HG02884 (cell line): ENCODE results near the gene AMIGO2.
"Not testable (repeated sequence)": the region's sequence is repeated elsewhere in the genome, so short reads cannot be mapped to it uniquely, and the experiment has no call there.

Experiments
- ATAC-seq: cut with Tn5 transposase; IDR thresholded peaks from one replicate; pipeline ENCODE4 v1.9.1; 2021; ENCODE audit warnings: mild to moderate bottlenecking, moderate library complexity; ENCODE audit not compliant: unreplicated experiment

AMIGO2 gene, protein sequence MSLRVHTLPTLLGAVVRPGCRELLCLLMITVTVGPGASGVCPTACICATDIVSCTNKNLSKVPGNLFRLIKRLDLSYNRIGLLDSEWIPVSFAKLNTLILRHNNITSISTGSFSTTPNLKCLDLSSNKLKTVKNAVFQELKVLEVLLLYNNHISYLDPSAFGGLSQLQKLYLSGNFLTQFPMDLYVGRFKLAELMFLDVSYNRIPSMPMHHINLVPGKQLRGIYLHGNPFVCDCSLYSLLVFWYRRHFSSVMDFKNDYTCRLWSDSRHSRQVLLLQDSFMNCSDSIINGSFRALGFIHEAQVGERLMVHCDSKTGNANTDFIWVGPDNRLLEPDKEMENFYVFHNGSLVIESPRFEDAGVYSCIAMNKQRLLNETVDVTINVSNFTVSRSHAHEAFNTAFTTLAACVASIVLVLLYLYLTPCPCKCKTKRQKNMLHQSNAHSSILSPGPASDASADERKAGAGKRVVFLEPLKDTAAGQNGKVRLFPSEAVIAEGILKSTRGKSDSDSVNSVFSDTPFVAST

DNA sequence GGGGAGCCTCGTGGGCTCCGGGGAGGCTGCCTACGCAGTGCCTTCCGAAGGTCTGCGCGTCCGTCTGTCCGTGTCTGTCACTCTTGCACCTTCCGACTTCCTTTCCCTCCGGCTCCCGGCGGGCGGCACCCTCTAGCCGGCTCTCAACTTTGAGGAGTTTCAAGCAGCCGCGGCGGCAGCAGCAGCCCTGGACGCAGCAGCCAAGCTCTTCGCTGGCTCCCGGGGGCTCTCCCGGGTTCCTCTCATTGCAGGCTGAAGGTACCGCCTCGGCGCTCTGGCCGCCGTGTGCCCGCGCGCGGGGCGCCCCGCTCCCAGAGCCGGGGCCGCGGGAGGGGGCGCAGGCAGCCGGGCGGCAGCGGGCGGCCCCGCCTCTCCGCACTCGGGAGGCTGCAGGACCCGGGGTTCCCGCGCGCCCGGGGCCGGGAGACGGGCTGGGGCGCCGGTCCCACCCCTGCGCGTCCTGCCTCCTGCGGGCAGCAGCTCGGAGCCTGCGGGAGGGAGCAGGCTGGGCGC lies at the start of gene AMIGO2, which contains the start of gene PCED1B:
Gene AMIGO2 (minus strand): TSS at position 492 of the 513 bp plus-strand sequence. CDS start 957 bp downstream, outside the sequence.
Gene PCED1B (plus strand): TSS at position 154 of the 513 bp plus-strand sequence. CDS start 155,443 bp downstream, outside the sequence.
- ATAC-seq, result peak; percentile 78

DNA sequence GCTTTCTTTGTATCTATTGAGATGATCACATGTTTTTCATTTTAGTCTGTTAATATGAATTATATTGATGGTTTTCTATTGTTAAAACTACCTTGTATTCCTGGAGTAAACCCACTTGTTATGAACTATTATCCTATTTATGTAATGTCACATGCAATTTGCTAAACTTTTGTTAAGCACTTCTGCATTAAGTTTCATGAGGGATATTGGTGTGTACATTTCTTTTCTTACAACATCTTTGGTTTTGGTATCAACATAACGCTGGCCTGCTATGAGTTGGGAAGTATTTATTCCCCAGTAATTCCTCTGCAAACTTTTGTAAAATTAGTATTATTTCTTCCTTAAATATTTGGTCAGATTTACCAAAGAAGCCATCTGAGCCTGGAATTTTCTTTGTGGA lies 46.5 kb upstream of the AMIGO2 start:
- ATAC-seq, result no peak

DNA sequence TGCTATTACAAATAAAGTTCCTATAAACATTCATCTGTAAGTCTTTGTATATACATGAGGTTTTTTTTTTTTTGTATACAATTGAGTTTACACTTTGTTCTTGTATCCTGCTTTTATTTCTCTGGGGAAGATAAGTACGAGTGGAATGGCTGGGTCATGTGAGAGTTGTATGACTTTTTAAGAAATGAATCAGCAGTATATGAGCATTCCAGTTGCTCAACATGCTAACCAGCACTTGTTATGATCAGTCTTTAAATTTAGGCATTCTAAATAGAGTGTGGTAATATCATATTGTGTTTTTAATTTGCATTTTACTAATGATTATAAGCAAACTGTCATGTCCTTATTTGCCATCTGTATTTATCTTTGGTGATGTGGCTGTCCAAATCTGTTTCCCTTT lies 44.7 kb upstream of the AMIGO2 start:
- ATAC-seq, result no peak

DNA sequence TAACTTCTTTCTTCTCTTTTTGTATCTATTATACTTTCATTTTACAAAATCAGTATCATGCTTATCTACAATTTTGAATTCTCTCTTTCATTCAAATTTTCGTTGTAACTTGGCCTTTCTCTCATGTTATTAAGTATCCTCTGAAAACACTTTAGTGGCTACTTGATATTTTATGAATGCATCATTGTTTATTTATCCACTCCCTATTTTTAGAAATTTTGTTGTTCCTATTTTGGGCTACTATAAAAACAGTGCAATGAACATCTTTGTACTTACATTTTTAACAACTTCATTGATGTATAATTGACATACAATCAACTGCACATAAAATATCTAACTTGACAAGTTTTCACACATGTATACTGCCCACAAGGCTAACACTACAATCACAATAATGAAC lies 44.0 kb upstream of the AMIGO2 start:
- ATAC-seq, result no peak

DNA sequence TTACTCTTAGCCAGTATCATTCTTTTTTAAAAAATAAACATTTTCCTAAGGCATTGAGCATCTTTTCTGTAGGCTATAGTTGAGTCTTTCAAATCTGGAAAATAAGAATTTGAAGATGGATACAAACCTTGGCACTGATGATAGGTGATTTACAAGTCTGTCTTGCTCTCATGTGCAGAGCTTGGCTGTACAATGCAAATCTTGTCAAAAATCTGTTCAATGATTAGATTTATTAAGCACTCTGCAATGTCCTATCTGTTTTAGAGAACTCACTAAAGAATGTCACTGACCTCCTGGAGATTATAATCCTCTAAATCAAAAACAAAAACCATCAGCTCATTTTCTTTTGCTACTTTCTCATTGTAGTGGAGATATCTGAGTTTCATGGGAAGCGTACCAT lies 42.8 kb upstream of the AMIGO2 start:
- ATAC-seq, result no peak

DNA sequence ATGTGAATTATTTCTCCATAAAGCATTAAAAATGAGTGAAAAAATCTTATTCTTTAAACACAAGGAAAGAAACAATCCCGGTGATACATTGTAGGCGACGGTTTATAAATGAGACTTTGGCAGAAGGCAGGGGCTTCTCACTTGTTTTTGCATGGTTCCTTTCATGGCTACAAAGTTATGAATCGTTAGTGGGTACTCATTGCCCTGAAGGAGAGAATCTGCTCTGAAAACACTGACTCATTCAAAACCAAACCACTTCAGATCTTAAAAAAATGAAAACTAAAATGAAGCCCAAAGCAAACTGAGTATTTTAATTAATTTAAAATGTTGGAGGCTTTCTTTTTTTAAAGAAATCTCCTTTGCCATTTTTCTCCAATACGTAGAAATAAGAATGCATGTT lies 41.4 kb upstream of the AMIGO2 start:
- no peak for ATAC-seq

DNA sequence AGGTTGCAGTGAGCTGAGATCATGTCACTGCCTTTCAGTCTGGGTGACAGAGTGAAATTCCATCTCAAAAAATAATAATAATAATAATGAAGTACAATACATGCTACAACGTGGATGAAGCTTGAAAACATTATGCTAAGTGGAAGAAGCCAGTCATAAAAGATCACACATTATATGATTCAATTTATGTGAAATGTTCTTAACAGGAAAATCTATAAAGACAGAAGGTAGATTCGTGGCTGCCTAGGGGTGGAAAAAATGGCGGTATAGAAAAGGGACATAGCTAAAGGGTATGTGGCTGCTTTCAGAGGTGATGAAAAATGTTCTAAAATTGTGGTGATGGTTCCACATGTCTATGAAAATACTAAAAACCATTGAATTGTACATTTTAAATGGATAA lies 41.0 kb upstream of the AMIGO2 start:
- ATAC-seq, result no peak

DNA sequence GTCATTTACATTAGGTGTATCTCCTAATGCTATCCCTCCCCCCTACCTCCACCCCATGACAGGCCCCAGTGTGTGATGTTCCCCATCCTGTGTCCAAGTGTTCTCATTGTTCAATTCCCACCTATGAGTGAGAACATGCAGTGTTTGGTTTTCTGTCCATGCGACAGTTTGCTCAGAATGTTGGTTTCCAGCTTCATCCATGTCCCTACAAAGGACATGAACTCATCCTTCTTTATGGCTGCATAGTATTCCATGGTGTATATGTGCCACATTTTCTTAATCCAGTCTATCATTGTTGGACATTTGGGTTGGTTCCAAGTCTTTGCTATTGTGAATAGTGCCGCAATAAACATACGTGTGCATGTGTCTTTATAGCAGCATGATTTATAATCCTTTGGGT lies 37.5 kb upstream of the AMIGO2 start:
- not testable (repeated sequence) for ATAC-seq

DNA sequence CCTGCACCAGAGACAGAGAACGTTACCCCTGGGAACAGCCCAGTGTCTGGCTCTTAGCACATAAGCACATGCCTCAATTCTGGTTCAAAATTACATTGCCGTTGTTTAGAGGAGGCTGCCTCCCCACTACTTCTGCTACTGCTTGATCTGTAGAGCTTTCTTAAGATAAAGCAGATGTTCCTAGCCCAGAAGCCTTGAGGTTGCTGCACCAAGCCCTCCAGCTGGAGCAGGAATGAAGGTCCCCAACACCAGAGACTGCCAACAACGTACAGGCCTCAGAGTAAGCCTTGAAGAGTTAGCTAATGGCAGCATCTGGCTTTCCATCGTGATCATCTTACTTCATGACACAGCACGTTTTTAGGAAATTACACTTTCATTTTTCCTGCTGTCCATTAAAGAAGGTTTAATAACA lies 34.7 kb upstream of the AMIGO2 start:
- no peak for ATAC-seq

DNA sequence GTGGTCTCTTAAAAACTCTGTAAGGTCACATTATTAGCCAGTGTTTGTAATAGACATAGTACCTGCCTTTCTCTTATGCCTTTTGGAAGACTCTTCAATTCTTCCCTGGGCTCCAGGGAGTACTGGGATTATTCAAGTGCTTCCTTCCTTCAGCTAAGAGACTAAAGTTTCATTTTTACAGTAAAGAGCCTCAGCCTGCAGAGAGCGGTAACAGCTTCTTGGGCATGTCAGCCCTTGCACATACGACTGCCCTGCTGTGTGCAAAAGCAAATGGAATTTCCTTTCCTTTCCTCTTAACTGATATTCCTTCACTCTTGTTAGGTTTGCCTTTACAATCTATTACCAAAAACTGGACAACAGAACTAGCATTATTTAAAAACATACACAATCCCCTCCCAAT lies 32.9 kb upstream of the AMIGO2 start:
- ATAC-seq, result no peak

DNA sequence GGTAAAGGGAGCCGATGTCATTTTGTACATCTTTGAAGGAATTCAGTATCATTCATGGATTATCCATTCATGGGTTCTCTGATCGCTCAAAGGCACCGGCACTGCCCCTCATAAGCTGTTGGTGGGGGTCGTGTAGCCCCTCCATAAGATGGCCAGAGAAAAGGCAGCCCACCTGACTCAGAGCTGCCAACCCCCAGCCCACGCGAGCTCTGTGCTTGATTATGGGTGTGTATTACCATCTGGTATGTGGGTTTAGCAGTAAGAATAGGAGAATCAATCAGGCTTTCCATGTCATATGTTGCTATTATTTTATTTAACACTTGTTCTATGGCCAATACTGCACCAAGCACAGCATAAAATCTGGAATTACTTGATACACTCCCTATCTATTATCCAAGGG lies 32.1 kb upstream of the AMIGO2 start:
- no peak for ATAC-seq

DNA sequence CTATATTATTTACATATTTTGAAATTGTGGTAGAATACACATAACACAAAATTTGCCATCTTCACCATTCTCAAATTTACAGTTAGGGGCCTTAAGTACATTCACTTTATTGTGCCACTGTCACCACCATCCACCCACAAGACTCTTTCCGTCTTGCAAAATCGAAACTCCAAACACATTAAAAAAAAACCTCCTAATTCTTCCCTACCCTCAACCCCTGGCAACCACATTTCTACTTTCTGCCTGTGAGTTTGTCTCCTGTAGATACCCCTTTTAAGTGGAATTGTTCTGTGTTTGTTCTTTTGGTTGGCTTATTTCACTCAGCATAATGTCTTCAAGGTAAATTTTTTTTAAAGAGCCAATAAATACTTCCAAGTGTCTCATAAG lies 31.6 kb upstream of the AMIGO2 start:
- no peak for ATAC-seq

DNA sequence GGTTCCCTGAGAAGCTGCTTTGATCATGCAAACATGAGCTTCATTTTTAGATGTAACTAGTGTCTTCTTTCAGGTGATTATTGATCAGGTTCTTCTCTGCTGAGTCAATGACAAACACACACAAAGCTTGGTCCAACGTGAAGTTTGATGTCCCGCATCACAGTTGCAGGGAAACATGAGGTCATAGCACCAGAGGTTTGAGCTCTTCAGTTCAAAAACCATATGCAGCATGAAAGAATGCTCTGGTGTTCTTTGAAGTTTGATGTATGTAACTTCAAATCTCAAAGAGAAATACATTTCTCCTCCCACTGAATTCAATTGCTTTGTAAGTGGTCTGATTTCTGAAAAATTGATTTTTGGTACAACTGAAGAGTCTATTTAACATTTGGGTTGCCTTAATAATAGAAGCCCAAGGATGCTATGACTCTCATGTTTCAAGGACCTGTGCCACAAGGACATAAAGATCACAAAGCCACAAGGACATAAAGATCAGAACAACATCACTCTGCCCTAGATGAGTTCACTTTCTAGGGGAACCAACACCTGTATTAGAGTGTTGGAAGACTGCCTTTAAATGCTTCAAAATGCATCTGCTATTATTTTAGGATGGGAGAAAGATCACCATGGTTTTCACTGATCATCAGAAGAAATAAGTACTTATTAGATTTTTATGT lies 31.1 kb upstream of the AMIGO2 start:
- no peak for ATAC-seq

DNA sequence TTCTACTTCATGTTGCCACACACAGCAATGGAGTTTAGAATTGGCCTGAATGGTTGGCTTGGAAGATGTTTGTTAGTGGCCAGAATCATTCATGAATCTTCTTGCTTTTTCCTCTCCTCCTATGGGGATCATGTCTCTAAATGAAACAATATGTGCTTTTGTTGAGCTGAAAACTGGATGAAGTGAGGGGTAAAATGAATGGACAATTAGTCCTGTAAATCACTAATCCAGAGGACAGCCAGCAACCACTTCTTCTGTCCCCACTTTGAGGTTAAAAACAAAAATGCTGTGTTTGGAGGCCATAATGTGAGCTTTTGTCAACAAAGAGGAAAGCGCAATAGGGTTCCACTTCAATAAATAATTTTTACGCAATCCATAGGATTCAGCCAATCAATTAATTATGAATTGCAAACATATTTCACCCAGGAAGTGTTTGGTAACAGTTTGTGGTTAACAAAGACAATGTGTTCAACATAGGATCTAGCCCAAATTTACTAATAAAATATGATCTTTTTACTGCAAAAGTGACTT lies 30.3 kb upstream of the AMIGO2 start:
- ATAC-seq, result no peak

DNA sequence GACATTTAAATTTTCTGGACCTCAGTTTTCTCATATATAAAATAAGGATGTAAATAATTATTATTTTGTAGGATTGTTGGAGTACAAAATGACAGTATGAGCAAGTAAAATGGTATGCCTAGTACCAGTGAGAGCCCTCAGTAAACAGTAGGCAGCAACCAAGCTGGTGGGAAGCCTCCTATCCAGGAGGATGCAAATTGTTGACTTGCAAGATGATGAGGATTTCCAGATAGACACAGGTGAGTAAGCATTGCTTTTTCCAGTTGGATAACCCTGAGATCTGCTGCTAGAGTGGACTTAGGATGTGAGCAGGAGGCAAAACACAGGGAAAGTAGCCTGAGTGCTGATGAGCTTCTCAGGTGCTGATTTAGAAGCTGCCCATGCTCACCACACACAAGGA lies 28.2 kb upstream of the AMIGO2 start:
- no peak for ATAC-seq

DNA sequence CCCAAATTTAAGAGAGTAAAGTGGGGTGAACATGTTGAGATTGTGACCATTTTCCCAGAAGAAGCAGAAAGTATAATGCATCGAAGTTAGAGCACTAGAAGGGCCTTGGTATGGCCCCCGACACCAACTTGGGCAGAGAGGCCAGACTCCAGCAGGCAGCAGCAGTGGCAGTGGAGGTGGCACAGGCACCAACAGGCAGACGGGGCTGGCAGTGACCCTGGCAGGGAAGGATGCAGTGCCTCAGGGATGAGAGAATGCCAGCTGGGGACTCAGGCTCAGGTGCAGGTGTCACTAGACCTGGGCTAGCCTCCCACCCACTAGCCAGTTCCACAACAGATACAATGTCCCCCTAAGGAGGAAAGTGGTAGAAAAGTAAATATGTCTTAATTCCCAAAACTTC lies 27.7 kb upstream of the AMIGO2 start:
- ATAC-seq, result no peak

DNA sequence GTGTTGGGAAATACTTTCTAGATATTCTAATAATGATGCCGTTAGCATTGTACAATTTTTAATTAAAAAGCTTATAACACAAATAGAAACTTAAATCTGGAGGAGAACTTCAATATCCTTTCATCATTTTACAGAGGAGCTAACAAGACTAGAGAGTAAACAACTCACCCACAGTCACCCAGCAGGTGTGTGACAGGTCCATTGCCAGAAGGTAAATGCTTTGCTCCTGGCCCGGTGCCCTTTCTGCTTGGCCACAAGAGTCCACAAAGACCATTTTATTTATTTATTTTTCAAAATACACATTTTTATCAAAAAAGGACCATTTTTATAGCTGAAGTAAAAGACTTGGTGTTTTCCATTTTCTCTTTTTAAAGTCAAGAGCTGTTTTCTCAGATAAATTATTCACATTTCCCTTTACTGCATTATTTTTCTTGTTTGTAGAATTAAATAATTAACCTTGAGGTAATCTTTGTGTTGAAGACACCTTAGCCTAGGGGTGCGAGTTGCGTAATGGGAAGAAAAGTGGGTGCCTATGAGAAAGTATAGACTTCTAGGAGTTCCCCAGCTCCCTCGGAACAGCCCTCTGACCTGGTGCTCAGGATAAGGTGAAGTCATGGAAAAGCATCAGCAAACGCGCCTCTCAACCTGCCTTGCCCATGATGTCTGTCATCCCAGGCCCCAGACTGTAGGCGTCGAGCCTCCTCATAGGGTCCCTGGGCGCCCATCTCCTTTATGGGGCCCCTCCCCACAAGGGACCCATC lies 26.3 kb upstream of the AMIGO2 start:
- ATAC-seq, result no peak

DNA sequence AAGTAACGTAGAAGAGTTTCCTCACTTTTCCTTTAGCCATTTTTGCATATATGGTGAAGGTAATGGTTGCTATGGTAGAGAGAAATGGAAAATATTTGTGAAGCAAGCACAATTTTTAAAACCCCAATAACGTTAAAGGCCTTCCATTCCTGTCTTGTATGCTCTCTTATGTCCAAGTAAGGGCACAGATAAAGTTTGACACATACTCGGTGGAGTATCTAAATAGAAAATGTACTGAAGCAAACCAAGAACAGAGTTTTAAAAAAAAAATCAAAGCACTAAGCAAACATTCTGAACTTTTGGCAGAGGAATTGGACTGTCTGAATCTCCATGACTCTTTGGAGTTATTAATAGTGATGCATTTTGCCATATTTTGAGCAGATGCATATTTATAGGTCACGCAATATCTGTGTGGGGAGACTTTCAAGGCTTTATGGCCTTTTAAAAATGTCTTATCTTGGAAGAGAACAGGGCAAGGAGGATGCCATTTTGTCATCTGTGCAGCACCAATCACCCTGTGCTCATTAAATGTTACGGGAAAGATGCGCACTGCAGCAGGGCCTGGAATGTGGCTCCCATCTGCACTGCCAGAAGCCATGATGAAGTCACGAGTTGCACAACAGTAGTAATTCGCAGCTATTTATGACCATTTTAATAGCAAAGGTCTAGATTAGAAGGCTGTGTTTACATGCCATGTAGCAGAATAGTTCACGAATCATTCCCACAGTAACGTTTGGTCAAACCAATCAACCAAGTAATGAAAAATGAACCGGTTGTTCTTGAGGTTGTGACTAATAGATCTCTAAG lies 23.3 kb upstream of the AMIGO2 start:
- no peak for ATAC-seq

DNA sequence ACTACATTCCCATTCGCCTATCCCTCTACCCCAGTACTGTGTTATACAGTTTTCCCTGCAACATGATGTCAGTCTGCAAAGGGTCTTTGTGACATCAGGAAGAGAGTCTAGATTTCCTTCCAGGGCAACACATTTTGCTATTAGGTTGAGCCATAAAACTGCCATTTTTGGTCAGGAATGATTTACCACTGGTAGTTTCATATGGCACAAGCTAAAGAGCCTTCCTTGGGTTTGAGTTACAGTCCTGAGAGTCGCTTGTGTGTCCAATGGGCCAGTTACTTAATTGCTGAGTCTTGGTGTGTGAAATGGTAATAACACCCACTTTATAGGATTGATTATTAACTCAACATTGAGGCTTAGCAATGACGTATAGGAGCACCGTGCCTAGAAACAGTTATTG lies 22.6 kb upstream of the AMIGO2 start:
- ATAC-seq, result no peak

DNA sequence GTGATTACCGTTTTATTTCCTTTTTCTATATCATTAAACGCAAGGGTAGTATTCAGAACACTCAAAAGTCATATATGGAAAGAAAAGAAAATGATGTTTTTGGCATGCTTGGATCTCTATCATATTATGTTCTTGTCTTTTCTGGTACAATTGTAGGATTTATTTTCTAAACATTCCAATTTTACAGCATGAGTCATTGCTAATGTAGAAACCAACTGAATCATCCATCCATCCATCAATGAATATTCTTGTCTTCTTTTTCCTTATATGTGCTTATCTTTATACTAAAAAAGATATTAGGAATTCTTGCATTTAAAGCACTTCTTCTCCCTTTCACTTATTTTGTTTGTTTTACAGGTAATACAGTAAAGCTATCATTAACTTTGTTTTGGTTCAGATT lies 20.4 kb upstream of the AMIGO2 start:
- ATAC-seq, result no peak
